Eye (tissue), 1 donor: ENCODE results near the gene TBC1D24.
"Not testable (repeated sequence)": the region's sequence is repeated elsewhere in the genome, so short reads cannot be mapped to it uniquely, and the experiment has no call there.

Experiments
- DNase-seq: peaks from one replicate; pipeline ENCODE4 v3.0.0-alpha.2; 2015

The TBC1D24 gene

GRCh38 chr16:2533912-2534311 is 59.0 kb downstream of the TBC1D24 start:
- no peak for DNase-seq

- not testable (repeated sequence) for DNase-seq
Observed at GRCh38 chr16:2534335-2534734, 59.4 kb downstream of the TBC1D24 start.

- DNase-seq = no peak
Observed at GRCh38 chr16:2535625-2536013, 60.7 kb downstream of the TBC1D24 start.

DNA sequence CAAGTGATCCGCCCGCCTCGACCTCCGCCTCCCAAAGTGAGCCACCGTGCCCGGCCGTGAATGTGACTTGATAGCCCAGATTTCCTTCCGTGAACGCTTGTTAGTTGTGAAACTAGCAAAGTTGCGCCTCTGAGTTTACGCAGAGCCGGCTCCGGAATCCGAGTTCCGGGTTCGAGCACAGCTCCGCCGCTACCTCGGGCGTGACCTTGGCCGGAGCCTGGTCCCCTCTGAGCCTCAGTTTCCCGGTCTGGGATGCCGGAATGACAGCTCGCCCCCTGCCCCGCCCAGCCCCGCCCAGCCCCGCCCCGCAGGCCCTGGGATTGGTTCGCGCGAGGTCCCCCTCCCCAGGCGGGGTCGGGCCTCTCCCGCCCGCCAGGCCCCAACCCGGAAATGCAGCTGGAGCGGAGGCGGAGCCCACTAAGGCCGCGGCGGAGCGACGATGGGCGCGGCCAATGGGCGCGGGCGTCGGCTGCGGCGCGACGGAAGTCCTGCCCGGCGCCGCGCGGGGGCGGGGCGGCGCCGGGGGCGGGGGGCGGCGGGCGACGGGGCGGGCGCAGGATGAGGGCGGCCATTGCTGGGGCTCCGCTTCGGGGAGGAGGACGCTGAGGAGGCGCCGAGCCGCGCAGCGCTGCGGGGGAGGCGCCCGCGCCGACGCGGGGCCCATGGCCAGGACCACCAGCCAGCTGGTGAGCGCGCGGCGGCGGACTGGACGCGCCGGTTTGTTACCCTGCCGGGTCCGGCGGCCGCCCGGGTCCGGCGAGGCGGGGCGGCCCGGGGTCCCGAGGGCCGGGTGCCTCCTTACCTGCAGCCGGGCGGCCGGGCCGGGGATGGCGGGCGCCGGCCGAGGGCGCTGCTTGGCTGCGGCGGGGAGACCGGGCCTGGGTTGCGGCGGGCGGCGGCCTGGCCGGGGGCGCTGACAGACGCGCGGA is 62.8 kb downstream of the TBC1D24 start, which contains the start of gene PDPK1:
TSS of gene PDPK1 (plus strand) at position 571 of the 929 bp plus-strand sequence. CDS start at position 663, 92 bp downstream.
- peak; percentile 97 for DNase-seq

DNA sequence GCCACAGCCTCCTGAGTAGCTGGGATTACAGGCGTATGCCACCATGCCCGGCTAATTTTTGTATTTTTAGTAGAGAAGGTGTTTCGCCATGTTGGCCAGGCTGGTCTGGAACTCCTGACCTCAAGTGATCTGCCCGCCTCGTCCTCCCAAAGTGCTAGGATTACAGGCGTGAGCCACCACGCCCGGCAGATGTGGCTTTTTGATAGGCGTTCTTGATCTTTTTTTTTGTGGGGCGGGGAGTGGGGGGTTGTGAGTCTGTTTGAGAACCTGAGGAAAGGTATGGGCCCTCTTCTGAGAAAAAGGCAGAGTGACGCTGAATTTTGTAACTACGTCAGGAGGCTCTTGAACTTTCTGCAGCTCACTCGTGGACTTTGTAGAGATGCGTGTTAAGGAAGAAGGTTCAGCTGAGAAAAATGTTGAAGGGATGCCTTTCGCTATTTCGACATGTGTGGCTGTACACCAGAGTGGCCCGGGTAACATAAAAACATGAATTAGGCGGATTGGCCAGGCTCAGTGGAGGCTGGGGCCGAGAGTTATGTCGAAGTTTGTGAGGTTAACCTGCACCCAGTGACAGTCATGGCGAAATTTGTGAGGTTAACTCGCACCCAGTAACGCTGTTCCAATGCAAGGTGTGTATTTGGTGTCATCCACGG is 64.4 kb downstream of the TBC1D24 start:
- DNase-seq = not testable (repeated sequence)

- not testable (repeated sequence) for DNase-seq
Observed at GRCh38 chr16:2539845-2540458, 65.0 kb downstream of the TBC1D24 start.

GRCh38 chr16:2540912-2541311 is 66.0 kb downstream of the TBC1D24 start:
- not testable (repeated sequence) for DNase-seq

DNA sequence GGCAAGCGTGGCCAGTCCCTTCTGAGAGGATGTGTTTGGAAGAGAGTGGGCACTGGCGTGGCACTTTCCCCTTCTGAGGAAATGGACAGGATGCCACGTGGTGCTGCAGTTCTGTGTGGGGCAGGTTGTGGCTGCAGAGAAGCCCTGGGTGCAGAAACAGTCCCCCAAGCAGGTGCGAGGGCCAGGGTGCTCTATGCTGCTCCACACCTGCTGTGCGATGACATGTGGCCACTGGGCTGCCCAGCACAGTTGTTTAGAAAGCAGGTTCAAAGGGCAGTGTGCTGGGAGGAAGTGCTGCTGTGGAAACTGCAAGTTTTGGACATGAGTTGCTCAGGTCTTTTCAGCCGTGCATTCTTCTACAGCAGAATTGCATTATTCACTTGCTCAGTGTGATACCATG is 66.5 kb downstream of the TBC1D24 start:
- not testable (repeated sequence) for DNase-seq

GRCh38 chr16:2543771-2544170 is 68.8 kb downstream of the TBC1D24 start:
- DNase-seq = not testable (repeated sequence)

DNA sequence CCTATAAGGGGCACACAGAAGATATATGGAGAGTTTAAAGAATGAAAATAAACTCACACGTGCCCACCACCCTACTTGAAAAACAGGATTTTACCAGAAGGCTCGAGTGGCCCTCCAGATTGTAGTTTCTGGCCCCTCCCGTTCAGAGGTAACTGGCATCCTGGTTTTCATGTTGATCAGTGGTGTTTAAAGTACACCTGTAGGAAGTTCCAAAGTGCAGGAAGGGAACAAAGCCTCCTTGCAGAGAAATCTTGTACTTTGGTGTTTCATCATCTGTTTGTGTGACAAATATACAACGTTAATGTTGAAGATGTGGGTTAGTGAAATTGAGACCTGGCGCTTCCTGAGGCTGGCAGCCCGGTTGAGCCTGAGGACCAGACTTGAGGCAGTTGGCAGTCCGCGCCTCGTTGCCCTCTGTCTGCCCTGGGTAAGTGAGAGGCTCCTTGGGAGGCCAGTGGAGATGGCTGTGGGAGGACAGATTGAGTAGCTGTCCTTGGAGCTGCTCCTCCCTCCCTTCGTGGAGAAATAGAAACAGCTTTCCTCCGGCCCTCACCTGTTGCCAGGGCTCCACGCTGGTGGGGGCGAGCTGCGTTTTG is 75.5 kb downstream of the TBC1D24 start:
- DNase-seq = not testable (repeated sequence)

GRCh38 chr16:2551420-2551889 is 76.5 kb downstream of the TBC1D24 start:
- not testable (repeated sequence) for DNase-seq

DNA sequence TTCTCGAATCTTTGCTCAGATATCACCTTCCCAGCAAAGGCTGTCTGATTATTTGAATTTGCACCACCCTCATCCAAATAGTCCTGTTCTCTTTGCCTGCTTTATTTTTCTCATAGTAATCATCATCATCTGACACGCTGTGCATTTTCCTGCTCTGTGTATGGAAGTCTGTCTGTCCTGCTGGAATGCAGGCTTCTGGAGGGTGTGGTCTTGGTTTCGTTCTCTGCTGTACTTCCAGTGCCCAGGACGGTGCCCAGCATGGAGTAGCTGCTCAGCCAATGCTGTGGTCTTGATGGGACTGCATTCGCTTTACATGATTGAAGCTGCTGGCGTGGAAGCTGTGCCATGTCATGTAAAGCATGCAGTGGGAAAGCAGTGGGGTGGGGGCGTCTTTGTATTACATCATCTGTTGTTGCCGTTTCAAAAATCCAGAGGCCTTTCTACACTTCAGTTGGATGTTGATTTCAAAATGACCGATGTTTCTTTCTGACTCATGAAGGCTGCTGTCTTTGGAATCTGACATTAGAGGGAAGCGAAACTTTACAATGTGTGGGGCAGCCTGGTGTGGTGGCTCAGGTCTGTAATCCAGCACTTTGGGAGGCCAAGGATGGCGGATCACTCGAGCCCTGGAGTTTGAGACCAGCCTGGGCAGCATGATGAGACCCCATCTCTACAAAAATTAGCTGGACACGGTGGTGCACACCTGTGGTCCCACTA is 79.9 kb downstream of the TBC1D24 start:
- DNase-seq = not testable (repeated sequence)
